Measurements from ENCODE around the gene SGTB.
"Not testable (repeated sequence)": the region's sequence is repeated elsewhere in the genome, so short reads cannot be mapped to it uniquely, and the experiment has no call there.

GRCh38 chr5:65676056-65676455 lies 45.9 kb downstream of the SGTB start:
- not testable (repeated sequence) for TF ChIP-seq CTCF (conservative IDR thresholded peaks at IDR 0.05; ENCODE audit: low read length); EZH2phosphoT487 (IDR thresholded peaks at IDR 0.05; ENCODE audit: borderline replicate concordance)
